Chondrocyte (in vitro differentiated cells): Measurements from ENCODE around the gene ABRAXAS1. TPM values are rescaled to one million over a fixed set of nuclear protein-coding genes. Genes with fewer than 3 reads are reported as not detected.

ENCODE experiments used
- DNase-seq: peaks from one replicate; pipeline ENCODE4 v3.0.0; 2021; ENCODE audit warnings: mixed read lengths, low spot score
- H3K27ac Mint-ChIP-seq: one replicate; pipeline ENCODE4 v1.8.0; 2021; ENCODE audit warnings: mild to moderate bottlenecking, moderate library complexity, mixed read lengths; ENCODE audit not compliant: unreplicated experiment
- H3K27me3 Mint-ChIP-seq: 2 replicates; pipeline ENCODE4 v1.8.0; 2021; ENCODE audit warnings: low read depth, mixed read lengths
- H3K36me3 Mint-ChIP-seq: 2 replicates; pipeline ENCODE4 v1.8.0; 2021; ENCODE audit warnings: low read depth, mixed read lengths
- H3K4me1 Mint-ChIP-seq: 2 replicates; pipeline ENCODE4 v1.8.0; 2021; ENCODE audit warnings: low read depth, mild to moderate bottlenecking, mixed read lengths
- H3K4me3 Mint-ChIP-seq: one replicate; pipeline ENCODE4 v1.8.0; 2021; ENCODE audit warnings: mild to moderate bottlenecking, moderate library complexity, mixed read lengths; ENCODE audit not compliant: unreplicated experiment
- H3K9me3 Mint-ChIP-seq: 2 replicates; pipeline ENCODE4 v1.8.0; 2021; ENCODE audit warnings: low read depth, mixed read lengths
- long read RNA-seq: library from polyadenylated mRNA; stranded (forward); transcript quantifications from one replicate; pipeline ENCODE4 v2.0.0, GENCODE V29; 2021
- total RNA-seq: library from RNA; stranded (reverse); gene quantifications from 3 replicates; pipeline ENCODE4 v1.2.1, GENCODE V29; 2021
- TF ChIP-seq, protein P1 (sequence below): fragments of 200-600 bp; sonication (generic); IDR thresholded peaks from 2 replicates; pipeline ENCODE4 v1.5.0; 2021; ENCODE audit warnings: antibody characterized with exemption, mild to moderate bottlenecking, moderate library complexity

The ABRAXAS1 gene
- 11.0 to 14.6 TPM (median 12.2 TPM) in 3 replicates for total RNA-seq
- long read RNA-seq, full-length matches to known transcripts, result 19 of 25 reads
- long read RNA-seq, partial matches to known transcripts, result 0 of 25 reads
- long read RNA-seq, other reads (novel, unspliced or antisense), result 6 of 25 reads

DNA sequence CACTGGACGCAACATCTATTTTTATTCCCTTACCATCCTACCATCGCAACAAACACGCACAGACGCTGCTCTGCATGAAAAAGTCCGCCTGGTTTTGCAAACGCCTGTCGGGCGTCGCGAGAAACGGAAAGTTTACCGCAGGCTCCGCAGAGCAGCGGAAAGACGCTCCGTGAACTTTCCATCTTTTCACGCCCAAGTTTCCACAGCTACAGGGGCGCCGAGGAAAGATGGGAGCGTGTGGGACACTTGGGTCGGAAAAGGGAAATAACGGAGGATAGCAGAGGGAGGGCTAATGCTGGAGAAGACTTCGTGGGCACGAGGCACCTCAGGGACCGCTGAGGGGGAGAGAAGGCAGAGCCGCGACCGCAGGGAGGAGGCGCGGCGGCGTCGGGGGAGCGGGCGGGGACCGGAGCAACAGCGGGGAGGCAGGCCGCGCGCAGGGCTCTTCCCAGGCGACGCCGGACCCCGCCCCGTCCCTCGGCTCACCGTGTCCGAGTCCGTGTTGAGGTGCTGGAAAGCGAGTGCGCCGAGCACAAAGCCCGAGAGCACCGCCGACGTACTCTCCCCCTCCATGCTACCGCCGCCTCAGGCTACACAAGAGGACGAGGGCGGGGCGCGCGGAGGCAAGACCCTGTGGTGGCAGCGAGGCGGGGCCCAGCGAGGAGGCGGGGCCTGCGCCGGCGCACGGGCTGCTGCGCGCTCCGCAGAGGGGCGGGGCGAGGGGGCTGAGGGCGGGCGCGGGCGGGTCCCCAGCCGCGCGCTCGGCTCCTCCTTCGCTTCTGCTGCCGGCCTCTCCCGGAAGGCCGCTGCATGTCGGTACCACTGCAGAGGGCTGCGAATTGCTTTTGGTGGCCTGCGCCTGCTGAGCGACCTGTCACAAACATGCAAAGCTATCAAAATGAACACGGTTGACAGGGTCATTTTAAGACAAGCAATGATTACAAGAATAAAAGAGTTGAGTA lies at the start of gene ABRAXAS1:
ABRAXAS1 (minus strand) TSS at position 601 of the 962 bp plus-strand sequence; CDS start at position 573, 28 bp downstream.
- Mint-ChIP-seq H3K4me3 (peak within 1 kb of the TSS; percentile 98), H3K27me3 (no peaks in the 10 kb centered on the region), H3K4me1 (peaks cover 13% of the 10 kb centered on the region), H3K27ac (peak within 1 kb of the TSS; percentile 96), H3K36me3 (no peaks in the 10 kb centered on the region), H3K9me3 (no peaks in the 10 kb centered on the region)
- peak; percentile 98 for DNase-seq
- TF ChIP-seq, protein P1, sequence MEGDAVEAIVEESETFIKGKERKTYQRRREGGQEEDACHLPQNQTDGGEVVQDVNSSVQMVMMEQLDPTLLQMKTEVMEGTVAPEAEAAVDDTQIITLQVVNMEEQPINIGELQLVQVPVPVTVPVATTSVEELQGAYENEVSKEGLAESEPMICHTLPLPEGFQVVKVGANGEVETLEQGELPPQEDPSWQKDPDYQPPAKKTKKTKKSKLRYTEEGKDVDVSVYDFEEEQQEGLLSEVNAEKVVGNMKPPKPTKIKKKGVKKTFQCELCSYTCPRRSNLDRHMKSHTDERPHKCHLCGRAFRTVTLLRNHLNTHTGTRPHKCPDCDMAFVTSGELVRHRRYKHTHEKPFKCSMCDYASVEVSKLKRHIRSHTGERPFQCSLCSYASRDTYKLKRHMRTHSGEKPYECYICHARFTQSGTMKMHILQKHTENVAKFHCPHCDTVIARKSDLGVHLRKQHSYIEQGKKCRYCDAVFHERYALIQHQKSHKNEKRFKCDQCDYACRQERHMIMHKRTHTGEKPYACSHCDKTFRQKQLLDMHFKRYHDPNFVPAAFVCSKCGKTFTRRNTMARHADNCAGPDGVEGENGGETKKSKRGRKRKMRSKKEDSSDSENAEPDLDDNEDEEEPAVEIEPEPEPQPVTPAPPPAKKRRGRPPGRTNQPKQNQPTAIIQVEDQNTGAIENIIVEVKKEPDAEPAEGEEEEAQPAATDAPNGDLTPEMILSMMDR, result peak; percentile 10

DNA sequence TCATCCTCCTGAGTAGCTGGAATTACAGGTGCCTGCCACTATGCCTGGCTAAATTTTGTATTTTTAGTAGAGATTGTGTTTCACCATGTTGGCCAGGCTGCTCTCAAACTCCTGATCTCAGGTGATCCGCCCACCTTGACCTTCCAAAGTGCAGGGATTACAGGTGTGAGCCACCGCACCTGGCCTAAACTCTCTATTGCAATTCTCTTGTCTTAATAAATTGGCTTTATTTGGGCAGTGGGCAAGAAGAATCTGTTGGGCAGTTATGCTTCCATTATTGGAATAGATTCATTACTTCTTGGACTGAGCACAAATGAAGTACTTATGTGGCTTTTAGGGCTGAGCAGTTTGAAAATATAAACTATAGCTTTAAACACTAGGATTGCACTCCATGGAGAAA lies 42.8 kb upstream of the ABRAXAS1 start:
- peaks cover 13% of the 10 kb centered on the region for H3K9me3 Mint-ChIP-seq
- peaks cover 20% of the 10 kb centered on the region for H3K27me3 Mint-ChIP-seq
- no peaks in the 10 kb centered on the region for H3K4me1 Mint-ChIP-seq
- peaks cover 3% of the 10 kb centered on the region for H3K36me3 Mint-ChIP-seq
- no peak for DNase-seq
- TF ChIP-seq, protein P1, result no peak
- H3K27ac Mint-ChIP-seq, result no peak overlapping the region
- H3K4me3 Mint-ChIP-seq, result no peak overlapping the region

DNA sequence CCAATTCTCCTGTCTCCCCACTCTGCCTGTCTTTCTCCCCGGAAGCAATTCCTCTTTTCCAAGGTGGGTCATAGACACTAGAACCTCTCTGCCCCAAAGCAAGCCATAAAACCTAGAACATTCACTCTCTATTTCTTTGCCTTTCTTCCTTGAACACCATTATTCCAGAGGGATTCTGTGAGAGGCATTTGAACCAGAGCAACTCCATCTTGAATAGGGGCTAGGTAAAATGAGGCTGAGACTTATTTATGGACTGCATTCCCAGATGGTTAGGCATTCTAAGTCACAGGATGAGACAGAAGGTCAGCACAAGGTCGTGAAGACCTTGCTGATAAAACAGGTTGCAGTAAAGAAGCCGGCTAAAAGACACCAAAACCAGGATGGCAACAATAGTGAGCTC lies 37.3 kb upstream of the ABRAXAS1 start:
- no peak for DNase-seq
- no peak overlapping the region for H3K4me3 Mint-ChIP-seq
- TF ChIP-seq, protein P1, result no peak
- H3K4me1 Mint-ChIP-seq, result no peaks in the 10 kb centered on the region
- H3K27me3 Mint-ChIP-seq, result peaks cover 12% of the 10 kb centered on the region
- H3K27ac Mint-ChIP-seq, result no peak overlapping the region
- H3K9me3 Mint-ChIP-seq, result peaks cover 7% of the 10 kb centered on the region
- H3K36me3 Mint-ChIP-seq, result peaks cover 3% of the 10 kb centered on the region

DNA sequence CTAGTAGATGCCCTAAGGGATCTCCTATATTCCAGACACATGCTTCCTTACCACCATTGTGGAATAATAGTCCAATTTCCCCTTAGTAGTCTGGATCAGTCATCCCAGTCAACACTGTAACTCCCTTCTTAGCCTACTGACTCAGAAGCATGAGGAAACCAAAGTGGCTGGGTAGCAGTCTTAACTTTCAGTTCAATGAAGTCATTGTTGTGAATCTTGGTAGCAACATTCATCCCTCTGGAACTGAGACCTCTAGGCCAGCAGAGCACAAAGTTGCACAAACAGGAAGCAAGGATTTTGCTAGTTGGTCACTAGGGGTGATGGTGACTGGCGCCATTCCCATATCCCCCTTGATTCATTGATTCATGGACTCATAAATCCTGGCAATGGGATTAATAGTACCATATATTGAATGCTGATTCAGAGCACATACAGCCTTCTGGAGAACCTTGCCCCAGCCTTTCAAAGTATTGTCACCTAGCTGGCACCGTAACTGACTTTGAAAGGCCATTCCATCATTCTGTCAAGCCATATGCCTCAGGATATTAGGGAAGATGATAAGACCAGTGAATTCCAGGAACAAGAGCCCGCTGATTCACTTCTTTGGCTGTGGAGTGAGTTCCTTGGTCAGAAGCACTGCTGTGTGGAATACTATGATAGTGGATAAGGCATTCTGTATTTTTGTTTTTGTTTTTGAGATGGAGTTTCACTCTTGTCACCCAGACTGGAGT lies 31.3 kb upstream of the ABRAXAS1 start:
- Mint-ChIP-seq H3K4me3 (no peak overlapping the region), H3K27me3 (peaks cover 4% of the 10 kb centered on the region), H3K9me3 (no peaks in the 10 kb centered on the region), H3K27ac (no peak overlapping the region), H3K36me3 (no peaks in the 10 kb centered on the region), H3K4me1 (no peaks in the 10 kb centered on the region)
- TF ChIP-seq, protein P1, result no peak
- no peak for DNase-seq

DNA sequence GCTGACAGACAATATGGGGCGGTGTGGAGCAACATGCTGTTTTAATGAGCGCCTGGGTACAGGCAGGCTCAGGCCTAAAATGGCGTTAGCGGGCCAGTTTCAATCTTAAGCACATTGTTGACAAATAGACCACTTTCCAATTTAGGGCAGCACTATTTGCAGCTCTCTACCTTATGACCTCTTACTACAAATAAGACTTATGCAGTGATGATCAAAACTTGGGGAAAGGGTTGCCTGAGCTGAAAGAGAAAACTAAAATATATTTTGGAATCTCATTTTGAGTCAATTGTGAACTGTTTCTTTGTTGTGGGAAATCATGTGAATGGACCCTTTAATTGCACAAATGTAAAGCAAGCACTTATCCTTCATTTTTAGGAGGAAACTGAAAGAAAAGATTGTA lies 25.5 kb upstream of the ABRAXAS1 start:
- Mint-ChIP-seq H3K27me3 (no peaks in the 10 kb centered on the region), H3K4me3 (no peak overlapping the region), H3K9me3 (no peaks in the 10 kb centered on the region), H3K36me3 (no peaks in the 10 kb centered on the region), H3K27ac (no peak overlapping the region), H3K4me1 (no peaks in the 10 kb centered on the region)
- DNase-seq, result no peak
- TF ChIP-seq, protein P1, result no peak
